ENCODE results near the gene CCL23.

DNA sequence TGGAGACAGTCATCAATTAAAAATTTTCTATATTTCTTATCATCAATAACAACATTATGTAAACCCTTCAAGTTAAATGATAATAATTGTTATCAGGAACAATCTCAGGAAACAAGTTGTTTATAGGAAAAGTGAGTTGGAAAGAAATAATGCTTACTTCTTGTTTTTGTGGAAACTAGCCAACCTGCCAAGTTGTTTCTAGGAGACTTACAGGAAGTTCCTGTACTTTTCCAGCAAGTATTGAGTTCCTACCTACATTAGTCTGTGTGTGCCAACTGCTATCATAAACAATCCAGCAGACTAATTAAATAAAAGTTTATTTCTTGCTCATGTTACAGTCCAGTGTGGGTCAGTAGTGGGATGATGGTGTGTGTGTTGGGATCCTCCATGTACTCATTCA lies 29.6 kb downstream of the CCL23 start:
- TF ChIP-seq, protein P1, sequence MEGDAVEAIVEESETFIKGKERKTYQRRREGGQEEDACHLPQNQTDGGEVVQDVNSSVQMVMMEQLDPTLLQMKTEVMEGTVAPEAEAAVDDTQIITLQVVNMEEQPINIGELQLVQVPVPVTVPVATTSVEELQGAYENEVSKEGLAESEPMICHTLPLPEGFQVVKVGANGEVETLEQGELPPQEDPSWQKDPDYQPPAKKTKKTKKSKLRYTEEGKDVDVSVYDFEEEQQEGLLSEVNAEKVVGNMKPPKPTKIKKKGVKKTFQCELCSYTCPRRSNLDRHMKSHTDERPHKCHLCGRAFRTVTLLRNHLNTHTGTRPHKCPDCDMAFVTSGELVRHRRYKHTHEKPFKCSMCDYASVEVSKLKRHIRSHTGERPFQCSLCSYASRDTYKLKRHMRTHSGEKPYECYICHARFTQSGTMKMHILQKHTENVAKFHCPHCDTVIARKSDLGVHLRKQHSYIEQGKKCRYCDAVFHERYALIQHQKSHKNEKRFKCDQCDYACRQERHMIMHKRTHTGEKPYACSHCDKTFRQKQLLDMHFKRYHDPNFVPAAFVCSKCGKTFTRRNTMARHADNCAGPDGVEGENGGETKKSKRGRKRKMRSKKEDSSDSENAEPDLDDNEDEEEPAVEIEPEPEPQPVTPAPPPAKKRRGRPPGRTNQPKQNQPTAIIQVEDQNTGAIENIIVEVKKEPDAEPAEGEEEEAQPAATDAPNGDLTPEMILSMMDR (IDR thresholded peaks at IDR 0.05; ENCODE audit: insufficient read depth, low read length, poor library complexity, severe bottlenecking): no peak
- TF ChIP-seq EZH2phosphoT487 (conservative IDR thresholded peaks at IDR 0.05; ENCODE audit: low read length): no peak
